Mesenchymal stem cell (in vitro differentiated cells and primary cell): ENCODE data around the gene SLC7A7.

Experiments
- DNase-seq: peaks from one replicate; pipeline ENCODE4 v3.0.0-alpha.2; 2013
- H2AFZ ChIP-seq: one replicate; pipeline ENCODE4 v1.6.1; 2013; ENCODE audit warnings: low read depth, mild to moderate bottlenecking, control low read depth, inconsistent platforms, low read length, moderate library complexity
- H2AK5ac ChIP-seq: 2 replicates; pipeline ENCODE4 v1.6.1; 2013; ENCODE audit warnings: low read length, moderate library complexity, mild to moderate bottlenecking, inconsistent platforms; ENCODE audit not compliant: severe bottlenecking
- H2BK120ac ChIP-seq: one replicate; pipeline ENCODE4 v1.6.1; 2013; ENCODE audit warnings: low read depth, mild to moderate bottlenecking, inconsistent platforms, low read length, moderate library complexity
- H2BK12ac ChIP-seq, 2 experiments: one replicate each; pipeline ENCODE4 v1.6.1; 2013; ENCODE audit warnings: inconsistent platforms in 2 of 2, low read length in 2 of 2, mild to moderate bottlenecking in 2 of 2, moderate library complexity in 2 of 2, control low read depth in 1 of 2
- H2BK15ac ChIP-seq: one replicate; pipeline ENCODE4 v1.6.1; 2013; ENCODE audit warnings: mild to moderate bottlenecking, low read depth, inconsistent platforms; ENCODE audit not compliant: poor library complexity, severe bottlenecking
- H2BK5ac ChIP-seq: 2 replicates; pipeline ENCODE4 v1.6.1; 2013; ENCODE audit warnings: low read depth, mild to moderate bottlenecking, low read length, control low read depth, inconsistent platforms; ENCODE audit not compliant: poor library complexity, severe bottlenecking
- H3K14ac ChIP-seq, 2 experiments: one replicate each; pipeline ENCODE4 v1.6.1; 2013; ENCODE audit warnings: inconsistent platforms in 2 of 2, low read length in 2 of 2, control low read depth in 1 of 2, mild to moderate bottlenecking in 1 of 2, moderate library complexity in 1 of 2
- H3K18ac ChIP-seq, 2 experiments: one replicate each; pipeline ENCODE4 v1.6.1; 2013; ENCODE audit warnings: inconsistent platforms in 2 of 2, low read length in 2 of 2, control low read depth in 1 of 2, low read depth in 1 of 2, mild to moderate bottlenecking in 1 of 2
- H3K23ac ChIP-seq, 2 experiments: one replicate each; pipeline ENCODE4 v1.6.1; 2013; ENCODE audit warnings: inconsistent platforms in 2 of 2, low read length in 2 of 2, mild to moderate bottlenecking in 2 of 2, moderate library complexity in 2 of 2, control low read depth in 1 of 2
- H3K27ac ChIP-seq: 2 replicates; pipeline ENCODE4 v1.5.1; 2013; ENCODE audit warnings: mild to moderate bottlenecking, moderate library complexity, low read length, control low read depth, inconsistent platforms; ENCODE audit not compliant: poor library complexity, severe bottlenecking
- H3K27me3 ChIP-seq, 2 experiments: 2 replicates each; pipeline versions ENCODE4 v1.6.1 to v1.7.0; 2013; ENCODE audit warnings: low read length in 2 of 2, mild to moderate bottlenecking in 2 of 2, moderate library complexity in 2 of 2, control low read depth in 1 of 2, inconsistent platforms in 1 of 2; ENCODE audit not compliant: control insufficient read depth in 1 of 2, insufficient read depth in 1 of 2
- H3K36me3 ChIP-seq, 2 experiments: 2 replicates each; pipeline versions ENCODE4 v1.6.1 to v1.7.0; 2013; ENCODE audit warnings: low read length in 2 of 2, control low read depth in 1 of 2, inconsistent platforms in 1 of 2, low read depth in 1 of 2, mild to moderate bottlenecking in 1 of 2; ENCODE audit not compliant: insufficient read depth in 2 of 2, control insufficient read depth in 1 of 2
- H3K4ac ChIP-seq, 2 experiments: one replicate each; pipeline ENCODE4 v1.6.1; 2013; ENCODE audit warnings: inconsistent platforms in 2 of 2, low read length in 2 of 2, mild to moderate bottlenecking in 2 of 2, moderate library complexity in 2 of 2, control low read depth in 1 of 2, low read depth in 1 of 2
- H3K4me1 ChIP-seq: 2 replicates; pipeline ENCODE4 v1.6.1; 2013; ENCODE audit warnings: low read depth, low read length, control low read depth; ENCODE audit not compliant: control insufficient read depth, insufficient read depth
- H3K4me2 ChIP-seq: 2 replicates; pipeline ENCODE4 v1.6.1; 2013; ENCODE audit warnings: low read length, mild to moderate bottlenecking, inconsistent platforms; ENCODE audit not compliant: poor library complexity, severe bottlenecking
- H3K4me3 ChIP-seq, 2 experiments: 2 replicates each; pipeline versions ENCODE4 v1.5.1 to v1.7.0; 2013; ENCODE audit warnings: low read length in 2 of 2, mild to moderate bottlenecking in 2 of 2, control low read depth in 1 of 2, low read depth in 1 of 2; ENCODE audit not compliant: insufficient read depth in 1 of 2
- H3K79me1 ChIP-seq: replicated peaks from 2 replicates; pipeline ENCODE4 v1.6.1; 2013; ENCODE audit warnings: mild to moderate bottlenecking, control low read depth, low read length, inconsistent platforms; ENCODE audit not compliant: poor library complexity, severe bottlenecking
- H3K9ac ChIP-seq: 2 replicates; pipeline ENCODE4 v1.7.0; 2013; ENCODE audit warnings: mild to moderate bottlenecking, low read length, moderate library complexity
- H3K9me3 ChIP-seq: 2 replicates; pipeline ENCODE4 v1.7.0; 2013; ENCODE audit warnings: mild to moderate bottlenecking, low read length; ENCODE audit not compliant: control insufficient read depth
- H4K8ac ChIP-seq: one replicate; pipeline ENCODE4 v1.6.1; 2013; ENCODE audit warnings: inconsistent platforms, mild to moderate bottlenecking, low read length, moderate library complexity
- H4K91ac ChIP-seq: one replicate; pipeline ENCODE4 v1.6.1; 2013; ENCODE audit warnings: mild to moderate bottlenecking, low read length, inconsistent platforms
- WGBS: methylation state at CpG from one replicate; pipeline ENCODE4 v1.1.7; 2013; ENCODE audit warnings: mixed read lengths; 5-methylcytosine and 5-hydroxymethylcytosine counted together

The SLC7A7 gene

DNA sequence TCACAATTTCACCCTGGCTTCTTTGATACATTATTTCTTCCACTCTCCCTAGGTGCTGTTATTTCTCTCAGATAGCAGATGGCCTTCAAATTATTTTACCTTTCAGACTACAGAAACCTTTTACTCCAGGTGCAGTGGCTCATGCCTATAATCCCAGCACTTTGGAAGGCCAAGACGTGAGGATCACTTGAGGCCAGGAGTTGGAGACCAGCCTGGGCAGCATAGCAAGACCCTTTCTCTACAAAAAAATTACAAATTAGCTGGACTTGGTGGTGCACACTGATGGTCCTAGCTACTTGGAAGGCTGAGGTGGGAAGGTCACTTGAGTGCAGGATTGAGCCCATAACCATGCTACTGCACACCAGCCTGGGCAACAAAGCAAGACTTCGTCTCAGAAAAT, 23.1 kb downstream of the SLC7A7 start:
- Histone ChIP-seq H3K9me3 (no peaks in the 10 kb centered on the region), H4K8ac (no peak overlapping the region), H2BK120ac (no peak overlapping the region), H2AK5ac (no peak overlapping the region), H3K4me1 (peaks cover 2% of the 10 kb centered on the region), H3K23ac (no peak overlapping the region), H3K4ac (no peak overlapping the region), H3K36me3 (no peaks in the 10 kb centered on the region), H2AFZ (no peak overlapping the region), H2BK5ac (no peak overlapping the region), H3K79me1 (no peaks in the 10 kb centered on the region), H3K4me3 (no peak overlapping the region), H3K14ac (no peak overlapping the region), H2BK15ac (no peak overlapping the region), H4K91ac (no peak overlapping the region), H3K4me2 (no peak overlapping the region), H3K18ac (no peak overlapping the region), H3K27me3 (peaks cover 2 to 15% of the 10 kb centered on the region in 2 experiments), H3K9ac (no peak overlapping the region), H3K27ac (no peak overlapping the region), H2BK12ac (no peak overlapping the region)
- DNase-seq, result no peak
- 100% methylated on average over 2 of the region's 2 CpGs for WGBS

DNA sequence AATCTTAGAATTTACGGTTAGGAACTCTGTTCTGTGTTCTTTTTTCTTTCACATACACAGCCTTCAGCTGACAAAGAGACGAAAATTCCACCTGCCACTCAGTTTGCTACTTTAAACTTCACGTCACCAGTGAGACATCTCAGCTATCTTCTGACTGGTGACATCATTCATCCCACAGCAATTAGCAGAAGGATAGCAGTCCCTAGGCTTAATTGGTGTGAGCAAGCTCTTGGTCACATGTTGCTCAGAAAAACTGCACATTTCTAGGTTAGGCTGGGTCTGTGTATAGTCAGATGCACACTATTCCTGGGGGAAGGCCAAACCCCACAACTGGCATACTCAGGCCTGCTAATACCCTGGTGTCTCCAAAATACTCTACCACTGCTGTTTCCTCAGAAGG, 23.9 kb downstream of the SLC7A7 start:
- Histone ChIP-seq H3K9me3 (no peaks in the 10 kb centered on the region), H3K18ac (no peak overlapping the region), H4K8ac (no peak overlapping the region), H3K4me2 (no peak overlapping the region), H3K36me3 (no peaks in the 10 kb centered on the region), H2BK120ac (no peak overlapping the region), H2BK5ac (no peak overlapping the region), H3K27ac (no peak overlapping the region), H3K4me1 (peaks cover 2% of the 10 kb centered on the region), H2AFZ (no peak overlapping the region), H3K79me1 (no peaks in the 10 kb centered on the region), H3K23ac (no peak overlapping the region), H2AK5ac (no peak overlapping the region), H2BK15ac (no peak overlapping the region), H3K4me3 (no peak overlapping the region), H3K4ac (no peak overlapping the region), H3K27me3 (peaks cover 0 to 7% of the 10 kb centered on the region in 2 experiments), H3K14ac (no peak overlapping the region), H3K9ac (peak overlapping the region; percentile 12), H2BK12ac (no peak overlapping the region), H4K91ac (no peak overlapping the region)
- WGBS, result 32% methylated on average over 3 of the region's 3 CpGs
- DNase-seq, result peak; percentile 73

- Histone ChIP-seq H2BK5ac (no peak overlapping the region), H3K9ac (no peak overlapping the region), H3K27me3 (no peaks in the 10 kb centered on the region), H4K8ac (no peak overlapping the region), H3K27ac (no peak overlapping the region), H2BK120ac (no peak overlapping the region), H3K18ac (no peak overlapping the region), H3K23ac (no peak overlapping the region), H2BK12ac (no peak overlapping the region), H2AK5ac (no peak overlapping the region), H3K36me3 (no peaks in the 10 kb centered on the region), H3K9me3 (no peaks in the 10 kb centered on the region), H3K4ac (no peak overlapping the region), H3K79me1 (no peaks in the 10 kb centered on the region), H2BK15ac (no peak overlapping the region), H3K4me1 (peaks cover 9% of the 10 kb centered on the region), H3K4me3 (no peak overlapping the region), H4K91ac (no peak overlapping the region), H3K4me2 (no peak overlapping the region), H3K14ac (no peak overlapping the region), H2AFZ (no peak overlapping the region)
- WGBS, result 99% methylated on average over 4 of the region's 4 CpGs
- no peak for DNase-seq
Observed at GRCh38 chr14:22786685-22787084, 28.6 kb downstream of the SLC7A7 start.

DNA sequence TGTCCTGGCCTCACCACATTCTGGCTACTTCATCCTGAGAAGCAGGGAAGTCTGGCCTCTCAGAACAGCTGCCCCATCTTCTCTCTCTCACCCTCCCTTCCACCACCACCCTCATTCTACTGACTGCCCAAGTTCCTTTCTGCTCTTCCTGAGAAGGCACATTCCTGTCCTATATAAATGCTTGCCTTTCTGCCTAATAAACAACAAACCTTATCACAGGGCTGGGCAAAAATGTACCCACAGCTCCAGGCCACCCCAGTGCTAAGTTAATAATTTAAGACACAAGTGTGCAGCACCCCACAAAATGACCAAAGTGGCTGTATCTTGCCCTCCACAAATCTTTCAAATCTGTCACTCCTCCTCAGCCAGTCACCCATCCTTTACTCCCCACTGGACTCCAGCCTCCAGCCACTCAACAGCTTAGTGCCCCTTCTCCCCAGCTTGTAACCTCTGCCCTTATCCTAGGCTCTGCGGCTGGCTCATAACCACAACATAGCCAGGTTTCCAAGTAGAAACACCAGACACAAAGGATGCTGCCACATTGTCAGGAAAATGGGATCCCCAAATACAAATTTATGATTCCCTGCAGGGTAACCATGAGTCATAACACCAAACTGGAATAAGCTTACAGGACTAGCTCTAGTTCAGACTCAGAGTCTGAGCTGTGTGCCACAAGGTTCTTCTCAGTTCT, 33.8 kb downstream of the SLC7A7 start:
- H3K4me2 ChIP-seq, result no peak overlapping the region

More for the DNA sequence above, 33.8 kb downstream of the SLC7A7 start:
- Histone ChIP-seq H3K14ac (peak overlapping the region in 1 of 2 experiments; percentile 30), H3K9ac (no peak overlapping the region), H2BK12ac (peak overlapping the region in 1 of 2 experiments; percentile 46), H4K91ac (no peak overlapping the region), H2AFZ (no peak overlapping the region), H3K4me3 (no peak overlapping the region), H3K4ac (peak overlapping the region in 1 of 2 experiments; percentile 1), H2BK15ac (no peak overlapping the region), H3K18ac (peak overlapping the region in 1 of 2 experiments; percentile 73), H2BK120ac (no peak overlapping the region), H3K4me1 (peaks cover 20% of the 10 kb centered on the region), H3K27ac (peak overlapping the region; percentile 66), H3K36me3 (no peaks in the 10 kb centered on the region), H3K9me3 (no peaks in the 10 kb centered on the region), H3K79me1 (no peaks in the 10 kb centered on the region), H3K23ac (no peak overlapping the region), H2AK5ac (peak overlapping the region; percentile 8), H2BK5ac (no peak overlapping the region), H4K8ac (peak overlapping the region; percentile 10), H3K27me3 (no peaks in the 10 kb centered on the region)
- 4% methylated on average over 1 of the region's 1 CpG for WGBS
- peak; percentile 47 for DNase-seq
